NCI-H2227 treated with DMSO at 0.1 percent for 48 hours (cell line): ENCODE data around the gene CCNL2.

Experiments
- DNase-seq: peaks from one replicate; lab custom pipeline; 2025; lab: John Stamatoyannopoulos, UW

CCNL2 gene

DNA sequence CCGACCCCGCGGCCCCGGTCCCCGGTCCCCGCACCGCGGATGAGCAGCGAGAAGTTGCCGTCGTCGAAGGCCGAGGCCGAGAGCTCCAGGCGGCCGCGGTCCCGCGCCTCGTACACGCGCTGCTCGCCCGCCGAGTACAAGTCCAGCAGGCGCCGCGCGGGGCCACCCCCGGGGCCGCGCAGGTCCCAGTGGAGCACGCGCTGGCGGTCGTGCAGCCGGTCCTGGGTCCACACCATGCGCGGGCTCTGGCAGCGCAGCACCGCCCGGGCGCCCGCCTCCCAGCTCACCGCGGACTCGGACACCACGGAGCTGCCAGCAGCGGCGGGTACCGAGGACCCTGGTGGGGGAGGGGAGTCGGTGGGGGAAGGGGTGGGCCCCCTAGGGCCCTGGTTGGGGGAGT is 43.7 kb downstream of the CCNL2 start:
- peak; percentile 11 for DNase-seq

- no peak for DNase-seq
These were observed 44.6 kb downstream of the CCNL2 start for GRCh38 chr1:1354271-1355247.

GRCh38 chr1:1353389-1354151 is 45.6 kb downstream of the CCNL2 start:
- DNase-seq: no peak

- DNase-seq: no peak
These were observed 46.2 kb downstream of the CCNL2 start for GRCh38 chr1:1352786-1353388.

DNA sequence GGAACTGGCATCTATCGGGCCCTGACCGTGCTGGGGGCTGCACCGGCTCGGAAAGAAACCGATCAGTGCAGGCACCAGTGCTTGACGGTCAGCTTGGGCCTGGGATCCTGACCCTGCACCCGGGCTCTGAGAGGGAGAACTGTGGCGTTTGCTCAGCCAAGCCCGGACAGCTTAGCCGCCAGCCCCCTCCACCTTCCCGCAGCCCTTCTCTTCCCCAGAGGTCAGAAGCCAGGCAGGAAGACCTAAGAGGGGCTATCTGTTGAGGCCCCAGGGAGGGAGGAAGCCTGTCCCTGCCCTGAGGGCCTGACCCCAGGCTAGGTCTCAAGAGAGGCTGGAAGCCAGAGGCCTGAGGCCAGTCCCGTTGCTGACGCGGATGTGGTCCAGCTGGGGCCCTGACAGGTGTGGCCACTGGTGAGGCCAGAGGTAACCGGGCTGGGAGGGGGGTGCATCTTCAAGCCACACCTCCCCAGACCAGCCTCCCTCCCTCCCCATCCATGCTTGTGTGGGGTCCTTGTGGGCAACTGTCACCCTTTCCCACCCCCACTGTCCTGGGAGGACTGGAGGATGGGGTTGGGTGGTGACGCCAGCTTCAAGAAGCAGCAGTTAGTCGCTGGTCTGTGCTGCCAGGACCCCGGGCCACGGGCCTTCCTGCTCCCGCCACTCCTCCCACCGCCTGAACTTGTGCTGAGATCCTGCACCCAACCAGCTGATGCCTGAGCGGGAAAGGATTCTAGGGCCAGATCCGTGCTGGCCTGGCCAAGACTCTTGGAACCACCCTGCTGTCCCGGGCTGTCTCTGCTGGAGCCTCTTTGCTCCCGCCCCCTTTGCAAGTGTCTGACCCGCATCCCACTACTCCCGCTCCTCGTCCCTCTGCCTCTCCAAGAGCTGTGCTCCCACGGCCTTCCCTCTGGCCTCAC is 47.4 kb downstream of the CCNL2 start:
- no peak for DNase-seq

GRCh38 chr1:1349256-1350012 is 49.7 kb downstream of the CCNL2 start, which contains the start of gene DVL1:
Gene DVL1, minus strand, starts transcription at chr1:1349418. Its CDS starts 353 bp downstream, at chr1:1349065.
- peak; percentile 43 for DNase-seq

DNA sequence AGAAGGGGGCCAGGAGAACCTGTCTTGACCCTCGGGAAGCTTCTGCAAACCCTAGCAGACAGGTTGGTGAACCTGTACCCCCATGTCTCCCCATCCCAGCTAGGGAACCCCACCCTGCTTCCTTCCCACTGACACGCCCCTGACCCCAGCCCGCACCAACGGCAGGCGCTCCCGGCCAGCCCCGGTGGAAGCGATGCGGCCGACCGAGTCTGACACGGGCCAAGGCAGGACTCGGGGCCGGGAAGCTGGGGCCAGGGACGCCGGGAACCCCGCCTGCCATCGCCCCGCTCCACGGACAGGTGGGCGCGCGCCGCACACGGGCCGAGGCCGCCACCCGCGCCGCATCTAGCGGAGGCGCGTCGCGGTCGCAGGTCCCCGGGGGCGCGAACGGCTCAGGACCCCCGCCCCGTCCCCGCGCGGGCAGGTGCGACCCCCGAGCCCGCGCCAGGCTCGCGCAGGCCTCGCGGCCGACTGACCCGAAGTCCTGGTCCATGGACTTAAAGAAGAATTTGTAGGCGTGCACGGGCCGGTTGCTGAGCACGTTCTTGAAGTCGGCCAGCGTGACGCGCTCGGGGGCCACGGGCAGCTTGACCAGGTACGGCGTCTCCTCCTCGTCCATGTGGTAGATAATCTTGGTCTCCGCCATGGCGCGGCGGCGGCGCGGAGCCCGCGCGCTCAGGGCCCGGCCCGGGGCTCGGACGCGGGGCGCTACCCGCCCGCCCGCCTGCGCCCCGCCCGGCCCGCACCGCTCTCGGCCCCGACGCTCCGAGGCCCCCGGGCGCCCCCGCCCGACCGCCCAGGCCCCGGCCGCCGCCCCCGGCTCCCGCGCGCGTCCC is 50.5 kb downstream of the CCNL2 start:
- peak; percentile 10 for DNase-seq

- no peak for DNase-seq
These were observed 51.3 kb downstream of the CCNL2 start for GRCh38 chr1:1347663-1348419.

DNA sequence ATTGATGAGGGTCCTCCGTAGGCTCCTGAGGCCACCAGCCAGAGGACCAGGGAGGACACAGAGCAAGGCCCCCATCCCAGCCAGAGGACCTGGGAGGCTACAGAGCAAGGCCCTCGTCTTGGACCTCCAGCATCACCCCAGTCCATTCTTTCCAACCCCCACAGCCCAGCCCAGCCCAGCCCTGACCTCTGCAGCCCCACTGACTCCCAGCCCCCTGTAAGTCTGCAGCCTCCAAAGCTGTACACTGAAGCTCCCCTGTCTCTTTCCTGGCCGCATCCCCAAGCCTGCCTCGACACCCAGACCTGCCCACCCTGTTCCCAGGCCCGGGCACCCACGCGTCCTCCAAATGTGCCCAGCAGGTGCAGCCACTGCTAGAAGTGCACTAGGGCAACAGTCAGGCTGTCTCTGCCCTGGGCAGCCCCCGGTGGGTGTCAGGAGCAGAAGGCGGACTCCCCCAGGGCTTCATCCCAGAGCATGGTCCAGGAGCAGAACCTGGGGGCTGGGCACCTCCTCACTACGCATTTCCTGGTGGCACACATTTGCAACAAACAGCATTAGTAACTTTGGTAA is 52.0 kb downstream of the CCNL2 start:
- DNase-seq: no peak

DNA sequence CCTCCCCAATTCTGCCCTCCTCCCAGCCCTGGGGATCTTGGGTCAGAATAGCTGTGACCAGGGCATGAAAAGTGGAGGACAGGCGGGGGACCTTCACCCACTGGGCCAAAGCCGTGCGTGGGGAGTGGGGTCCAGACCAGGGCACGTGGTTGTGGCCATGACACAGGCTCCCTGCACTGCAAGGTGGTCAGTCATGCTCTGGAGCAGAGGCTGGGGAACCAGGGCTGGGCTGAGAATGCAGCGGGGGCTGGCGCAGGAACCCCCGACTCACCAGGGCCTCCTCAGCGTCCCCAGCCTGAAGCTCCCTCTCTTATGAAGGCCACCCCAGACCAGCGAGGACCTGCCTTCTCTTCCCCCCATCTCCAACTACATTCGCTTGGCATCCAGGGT is 52.6 kb downstream of the CCNL2 start:
- no peak for DNase-seq

DNA sequence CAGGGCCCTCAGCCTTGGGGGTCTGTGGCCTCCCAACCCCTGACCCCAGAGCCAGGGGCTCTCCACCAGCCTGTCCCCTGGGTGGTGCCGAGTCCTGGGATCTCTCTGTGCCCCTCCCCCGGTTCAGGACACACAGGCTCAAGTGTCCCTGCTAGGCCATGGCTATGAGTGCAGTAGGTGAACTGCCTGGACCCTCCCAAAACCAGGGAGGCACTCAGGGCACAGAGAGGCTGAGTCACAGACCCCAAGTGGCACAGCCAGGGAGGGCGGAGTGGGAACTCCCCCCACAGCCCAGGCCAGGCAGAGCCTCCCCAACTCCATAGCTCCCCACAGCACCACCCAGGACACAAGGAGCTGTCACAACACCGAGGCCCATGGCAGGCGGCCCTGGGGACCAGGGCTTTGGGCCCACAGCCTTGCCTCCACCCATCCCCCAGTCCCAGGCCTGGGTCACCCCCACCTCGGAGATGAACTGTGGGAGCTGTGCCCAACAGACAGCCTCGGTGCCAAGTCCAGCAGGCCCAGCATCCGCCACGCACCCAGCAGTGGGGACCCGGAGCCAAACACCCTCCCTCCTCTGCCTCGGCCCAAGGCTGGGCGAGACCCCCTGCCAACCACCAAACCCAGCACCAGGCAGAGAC is 53.2 kb downstream of the CCNL2 start:
- no peak for DNase-seq

DNA sequence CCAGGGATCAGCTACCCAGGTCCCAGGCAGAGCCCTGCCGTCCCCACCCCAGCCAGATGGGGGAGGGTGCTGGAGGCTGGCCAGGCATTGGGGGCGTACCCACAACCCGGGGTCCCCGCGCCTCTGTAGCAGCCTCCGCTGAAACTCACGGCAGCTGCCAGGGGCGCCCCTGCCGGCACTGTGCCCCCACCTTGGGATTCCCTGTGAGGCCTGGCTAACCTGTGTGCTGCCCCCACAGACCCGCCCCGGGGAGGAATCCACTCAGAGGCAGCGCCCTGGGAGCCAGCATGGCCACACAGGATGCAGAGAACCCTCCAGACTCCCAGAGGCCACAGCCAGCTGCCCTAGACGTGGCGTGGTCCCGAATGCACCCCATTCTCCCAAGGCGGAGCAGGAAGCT is 53.8 kb downstream of the CCNL2 start:
- no peak for DNase-seq

- DNase-seq: no peak
These were observed 54.3 kb downstream of the CCNL2 start for GRCh38 chr1:1344655-1345361.

GRCh38 chr1:1343811-1344421 is 55.2 kb downstream of the CCNL2 start:
- DNase-seq: no peak

GRCh38 chr1:1342584-1343115 is 56.5 kb downstream of the CCNL2 start:
- no peak for DNase-seq

DNA sequence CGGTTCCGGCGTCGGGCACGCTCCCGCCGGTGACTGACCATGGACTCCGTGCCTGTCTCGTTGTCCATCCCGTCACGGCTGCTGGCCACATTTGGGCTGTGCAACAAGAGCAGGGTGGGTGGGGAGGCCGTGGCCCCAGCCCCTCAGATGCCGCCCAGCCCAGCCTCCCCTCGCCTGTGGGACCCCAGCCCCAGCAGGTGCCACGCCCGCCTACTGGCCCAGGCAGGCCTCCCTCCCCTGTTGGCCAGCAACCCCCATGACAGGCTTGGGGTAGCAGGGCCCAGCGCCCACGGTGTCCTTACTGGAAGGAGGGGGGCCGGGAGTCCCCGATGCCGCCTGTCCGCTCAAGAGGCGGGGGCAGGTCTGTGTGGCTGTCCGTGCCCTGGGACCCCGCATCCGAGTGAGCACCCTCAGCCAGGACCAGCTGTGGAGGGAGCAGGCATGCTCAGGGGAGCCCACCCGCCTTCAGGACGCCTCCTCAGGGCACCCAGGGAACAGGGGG is 57.0 kb downstream of the CCNL2 start:
- no peak for DNase-seq
